HFFc6 (cell line): ENCODE data around the gene GDF9. TPM values are rescaled to one million over a fixed set of nuclear protein-coding genes. Genes with fewer than 3 reads are reported as not detected.
A peak's percentile ranks its signal among the peaks of the same experiment; 100 is the strongest.

ENCODE experiments used
- DNase-seq: peaks from one replicate; pipeline ENCODE4 v3.0.0-alpha.2; 2018
- H3K27ac Mint-ChIP-seq: 2 replicates; pipeline ENCODE4 v1.8.0; 2020; ENCODE audit warnings: mild to moderate bottlenecking, mixed read lengths
- H3K27me3 Mint-ChIP-seq: 2 replicates; pipeline ENCODE4 v1.8.0; 2021; ENCODE audit warnings: mild to moderate bottlenecking, moderate library complexity, mixed read lengths; ENCODE audit not compliant: insufficient read depth
- H3K36me3 Mint-ChIP-seq: 2 replicates; pipeline ENCODE4 v1.8.0; 2021; ENCODE audit warnings: low read depth, mixed read lengths
- H3K4me1 Mint-ChIP-seq: 2 replicates; pipeline ENCODE4 v1.8.0; 2020; ENCODE audit warnings: low read depth, mixed read lengths
- H3K4me3 Mint-ChIP-seq: 2 replicates; pipeline ENCODE4 v1.8.0; 2020; ENCODE audit warnings: mild to moderate bottlenecking, moderate library complexity, mixed read lengths
- H3K9me3 Mint-ChIP-seq: 2 replicates; pipeline ENCODE4 v1.8.0; 2020; ENCODE audit warnings: mild to moderate bottlenecking, mixed read lengths
- total RNA-seq, 6 experiments: library from RNA; stranded (reverse); fragmentation: NEBNext Ultra II Directional; extraction: Animal tissue kit (Norgen Biotek cat#: 25700); gene quantifications; 2 replicates in 1 of 6; 3 replicates in 5 of 6; pipeline ENCODE4 v1.2.3, GENCODE V29; 2021
- TF ChIP-seq, protein P1 (sequence below): fragments of 200-600 bp; sonication (generic); IDR thresholded peaks from 2 replicates; pipeline ENCODE4 v1.5.0; 2021; ENCODE audit warnings: antibody characterized with exemption, mild to moderate bottlenecking

The GDF9 gene
- total RNA-seq, 6 experiments from 2014 or later: 0.09 to 0.14 (median 0.12) TPM; not detected in 3

GRCh38 chr5:132890817-132891216 is 24.5 kb upstream of the GDF9 start:
- no peak for DNase-seq
- H3K27me3 Mint-ChIP-seq: no peaks in the 10 kb centered on the region
- no peaks in the 10 kb centered on the region for H3K9me3 Mint-ChIP-seq
- H3K27ac Mint-ChIP-seq: no peak overlapping the region
- TF ChIP-seq, protein P1, sequence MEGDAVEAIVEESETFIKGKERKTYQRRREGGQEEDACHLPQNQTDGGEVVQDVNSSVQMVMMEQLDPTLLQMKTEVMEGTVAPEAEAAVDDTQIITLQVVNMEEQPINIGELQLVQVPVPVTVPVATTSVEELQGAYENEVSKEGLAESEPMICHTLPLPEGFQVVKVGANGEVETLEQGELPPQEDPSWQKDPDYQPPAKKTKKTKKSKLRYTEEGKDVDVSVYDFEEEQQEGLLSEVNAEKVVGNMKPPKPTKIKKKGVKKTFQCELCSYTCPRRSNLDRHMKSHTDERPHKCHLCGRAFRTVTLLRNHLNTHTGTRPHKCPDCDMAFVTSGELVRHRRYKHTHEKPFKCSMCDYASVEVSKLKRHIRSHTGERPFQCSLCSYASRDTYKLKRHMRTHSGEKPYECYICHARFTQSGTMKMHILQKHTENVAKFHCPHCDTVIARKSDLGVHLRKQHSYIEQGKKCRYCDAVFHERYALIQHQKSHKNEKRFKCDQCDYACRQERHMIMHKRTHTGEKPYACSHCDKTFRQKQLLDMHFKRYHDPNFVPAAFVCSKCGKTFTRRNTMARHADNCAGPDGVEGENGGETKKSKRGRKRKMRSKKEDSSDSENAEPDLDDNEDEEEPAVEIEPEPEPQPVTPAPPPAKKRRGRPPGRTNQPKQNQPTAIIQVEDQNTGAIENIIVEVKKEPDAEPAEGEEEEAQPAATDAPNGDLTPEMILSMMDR: no peak
- H3K4me1 Mint-ChIP-seq: peaks cover 11% of the 10 kb centered on the region; the same call in 1 of the 2 replicates
- peaks cover 28% of the 10 kb centered on the region for H3K36me3 Mint-ChIP-seq
- no peak overlapping the region for H3K4me3 Mint-ChIP-seq

GRCh38 chr5:132889501-132889900 is 23.2 kb upstream of the GDF9 start:
- Mint-ChIP-seq H3K36me3 (peaks cover 23% of the 10 kb centered on the region; the same call in 1 of the 2 replicates), H3K4me3 (no peak overlapping the region), H3K27me3 (no peaks in the 10 kb centered on the region), H3K9me3 (no peaks in the 10 kb centered on the region), H3K4me1 (peaks cover 7% of the 10 kb centered on the region; the same call in 1 of the 2 replicates), H3K27ac (no peak overlapping the region)
- TF ChIP-seq, protein P1: no peak
- no peak for DNase-seq

- H3K27me3 Mint-ChIP-seq: no peaks in the 10 kb centered on the region
- no peak overlapping the region for H3K4me3 Mint-ChIP-seq
- peak overlapping the region; percentile 42; the same call in 1 of the 2 replicates for H3K27ac Mint-ChIP-seq
- TF ChIP-seq, protein P1: no peak
- no peaks in the 10 kb centered on the region for H3K9me3 Mint-ChIP-seq
- H3K36me3 Mint-ChIP-seq: peaks cover 26% of the 10 kb centered on the region
- no peak for DNase-seq
- peaks cover 20% of the 10 kb centered on the region for H3K4me1 Mint-ChIP-seq
Measured at GRCh38 chr5:132887283-132887682, 21.0 kb upstream of the GDF9 start.

DNA sequence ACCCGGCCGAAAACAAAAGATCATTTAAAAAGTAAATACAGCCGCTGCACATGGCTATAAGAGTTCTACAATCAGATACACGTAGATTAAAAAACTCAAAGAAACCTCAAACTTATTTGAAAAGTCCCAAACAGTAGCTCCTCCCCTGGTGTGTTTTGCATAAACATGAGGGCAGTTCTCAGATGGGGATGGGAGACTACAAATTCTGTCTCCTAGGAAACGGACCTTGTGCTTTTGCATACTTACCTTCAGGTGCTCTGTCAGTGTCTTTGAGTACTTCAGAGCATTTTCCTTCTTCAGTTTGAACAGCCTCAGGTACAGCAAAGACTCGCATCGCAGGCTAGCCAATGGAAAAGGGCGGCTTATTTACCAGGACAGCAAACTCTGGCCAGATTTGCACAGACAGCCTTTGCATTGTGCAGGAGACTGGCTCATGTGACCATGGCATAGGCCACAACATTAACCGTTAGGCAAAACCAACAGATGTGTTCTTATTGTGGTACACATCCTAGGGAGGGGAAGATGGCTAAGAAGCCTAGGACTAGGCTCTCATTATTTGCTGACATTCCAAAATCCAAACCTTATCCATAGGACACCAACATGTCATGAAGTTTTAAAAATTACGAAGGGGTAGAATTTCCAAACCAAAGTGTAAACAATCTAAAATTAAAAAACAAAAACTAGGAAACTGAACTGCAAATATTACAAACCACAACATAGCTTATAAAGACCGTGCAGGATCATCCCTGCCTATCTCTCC is 20.0 kb upstream of the GDF9 start:
- Mint-ChIP-seq H3K27me3 (no peaks in the 10 kb centered on the region), H3K4me1 (peaks cover 20% of the 10 kb centered on the region), H3K36me3 (peaks cover 21% of the 10 kb centered on the region), H3K4me3 (no peak overlapping the region), H3K27ac (0 out of 2 replicates have a peak overlapping the region, but pooled peaks have one; percentile 42), H3K9me3 (no peaks in the 10 kb centered on the region)
- TF ChIP-seq, protein P1: no peak
- no peak for DNase-seq

GRCh38 chr5:132884548-132884947 is 18.3 kb upstream of the GDF9 start:
- no peaks in the 10 kb centered on the region for H3K9me3 Mint-ChIP-seq
- H3K27ac Mint-ChIP-seq: peak overlapping the region; percentile 33; the same call in 1 of the 2 replicates
- no peak overlapping the region for H3K4me3 Mint-ChIP-seq
- DNase-seq: no peak
- peaks cover 33% of the 10 kb centered on the region for H3K36me3 Mint-ChIP-seq
- no peaks in the 10 kb centered on the region for H3K27me3 Mint-ChIP-seq
- TF ChIP-seq, protein P1: no peak
- H3K4me1 Mint-ChIP-seq: peaks cover 20% of the 10 kb centered on the region
